Activated gamma-delta T cell (primary cell): ENCODE data around the gene GATB.

ENCODE experiments used
- DNase-seq: peaks from one replicate; lab custom pipeline; 2025; lab: John Stamatoyannopoulos, UW

The GATB gene

DNA sequence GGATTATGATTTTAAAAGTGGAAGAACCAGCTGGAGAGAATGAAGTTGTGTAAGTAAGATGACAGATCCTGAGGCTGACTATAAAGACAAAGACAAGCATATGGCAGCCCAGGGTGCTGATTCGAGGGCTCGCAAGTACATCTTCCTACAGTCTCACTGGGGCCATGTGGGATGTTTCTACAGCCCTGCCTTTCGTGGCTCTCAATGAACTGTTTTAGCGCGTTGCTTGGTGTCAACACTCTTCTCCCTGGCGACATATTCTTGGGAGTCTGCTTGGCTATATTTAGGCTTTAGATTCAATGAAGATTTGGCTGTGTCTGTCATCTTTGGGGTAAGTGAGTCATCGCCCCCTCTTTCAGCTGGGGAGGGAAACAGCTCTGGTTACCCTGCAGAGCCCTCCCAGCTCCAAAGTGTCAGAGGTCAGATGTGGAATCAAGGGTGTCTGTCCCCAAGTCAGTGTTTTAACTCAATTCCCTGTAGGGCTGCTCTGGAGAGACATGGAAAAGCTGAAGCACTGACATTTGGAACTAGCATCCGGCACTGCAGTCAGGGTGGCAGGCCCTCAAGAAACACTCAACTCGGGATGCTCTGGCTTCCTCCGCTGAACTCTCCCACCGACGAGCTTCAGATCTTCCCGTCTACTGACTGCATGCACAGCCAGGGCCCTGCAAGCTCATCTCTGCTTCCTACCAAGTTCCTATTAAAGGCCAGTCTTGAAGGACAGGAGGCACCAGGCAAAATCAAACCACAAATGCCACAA is 65.7 kb downstream of the GATB start:
- no peak for DNase-seq

DNA sequence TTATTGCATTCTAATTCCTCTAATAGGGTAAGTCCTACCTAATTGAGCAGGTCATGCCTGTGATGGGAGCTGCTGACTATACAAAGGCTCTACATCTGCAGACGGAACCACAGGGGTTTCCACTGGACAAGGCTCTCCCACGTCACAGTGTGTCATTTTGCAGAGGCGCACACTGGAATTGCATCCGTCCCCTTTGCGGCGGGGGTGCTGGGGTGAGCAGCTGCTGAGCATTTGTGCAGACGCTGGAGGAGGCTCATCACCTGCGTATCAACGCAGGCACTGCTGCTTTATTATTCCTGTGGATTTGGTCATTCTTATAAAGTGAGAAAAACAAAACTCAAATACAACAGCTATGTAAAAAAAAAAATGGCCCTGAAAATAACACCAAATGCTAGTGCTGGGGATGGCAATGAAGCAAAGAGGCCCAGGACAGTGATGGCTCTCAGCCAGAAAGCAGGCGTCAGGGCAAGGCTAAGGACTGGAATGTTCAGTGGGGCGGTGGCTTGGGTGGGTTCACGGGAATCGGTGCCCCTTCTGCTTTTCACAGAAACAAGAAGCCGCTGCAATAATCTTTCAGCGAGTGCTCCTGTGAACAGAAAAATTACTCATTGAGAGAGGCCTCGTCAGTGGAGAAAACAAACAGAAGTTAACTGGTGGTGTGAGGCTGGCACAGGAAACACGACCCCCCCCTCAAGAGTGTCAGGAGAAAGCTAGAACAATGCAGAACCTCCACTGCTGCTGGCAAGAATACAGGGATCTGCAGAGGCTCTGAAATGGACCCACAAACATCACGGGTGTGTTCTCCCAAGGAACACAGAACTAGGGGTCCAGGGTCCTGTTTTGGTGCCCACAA is 67.8 kb downstream of the GATB start:
- no peak for DNase-seq

DNA sequence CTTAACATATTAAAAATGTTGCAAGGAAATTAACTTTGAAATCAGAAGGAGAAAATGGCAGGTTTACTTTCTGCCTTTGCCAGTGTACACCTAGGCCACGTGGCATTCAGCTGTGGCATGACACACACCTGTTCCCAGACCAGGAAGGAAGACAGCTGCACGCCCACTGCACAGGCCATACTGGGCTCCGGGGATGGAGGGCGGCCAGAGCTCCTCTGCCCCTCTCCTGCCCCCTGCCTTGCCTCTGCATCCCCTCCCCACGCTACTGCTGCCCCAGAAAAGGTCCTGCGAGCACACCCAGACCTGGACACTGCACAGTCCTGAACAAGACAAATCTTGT is 68.4 kb downstream of the GATB start:
- no peak for DNase-seq

DNA sequence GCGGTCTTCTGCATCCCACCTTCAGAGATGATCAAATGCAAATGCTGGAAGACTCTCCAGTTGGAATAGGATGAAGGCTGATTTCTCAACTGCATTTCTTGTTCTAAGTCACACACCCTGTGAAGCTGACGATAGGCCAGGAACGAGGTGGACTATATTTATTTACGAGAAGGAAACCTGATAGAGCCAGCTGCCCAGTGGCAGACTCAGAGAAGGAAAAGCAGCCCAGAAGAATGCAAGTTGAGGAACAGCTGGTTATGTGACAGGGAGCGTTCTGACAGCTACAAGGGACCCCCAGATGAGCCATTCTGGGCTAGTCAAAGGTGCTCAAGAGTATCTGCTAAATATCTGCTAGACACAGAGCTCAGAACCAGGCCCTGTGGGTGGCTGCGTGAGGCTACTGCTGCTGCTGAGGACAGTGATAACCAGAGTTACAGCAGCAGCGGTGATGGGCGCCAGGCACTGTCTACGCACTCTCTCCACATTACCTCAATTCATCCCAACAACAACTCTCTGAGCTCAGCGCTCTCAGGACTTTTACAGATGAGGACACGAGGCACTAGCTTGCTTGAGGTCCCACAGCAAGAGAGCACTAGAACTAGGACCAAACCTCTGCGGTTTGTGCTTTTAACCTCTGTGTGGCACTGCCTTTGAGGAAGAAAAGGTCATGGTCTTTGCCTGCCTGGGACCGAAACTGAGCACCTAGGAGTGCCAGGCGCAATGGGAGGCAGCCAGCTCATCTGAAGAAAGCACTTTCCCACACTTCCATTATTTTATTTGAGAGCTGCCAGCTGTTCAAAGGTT is 69.0 kb downstream of the GATB start:
- no peak for DNase-seq

DNA sequence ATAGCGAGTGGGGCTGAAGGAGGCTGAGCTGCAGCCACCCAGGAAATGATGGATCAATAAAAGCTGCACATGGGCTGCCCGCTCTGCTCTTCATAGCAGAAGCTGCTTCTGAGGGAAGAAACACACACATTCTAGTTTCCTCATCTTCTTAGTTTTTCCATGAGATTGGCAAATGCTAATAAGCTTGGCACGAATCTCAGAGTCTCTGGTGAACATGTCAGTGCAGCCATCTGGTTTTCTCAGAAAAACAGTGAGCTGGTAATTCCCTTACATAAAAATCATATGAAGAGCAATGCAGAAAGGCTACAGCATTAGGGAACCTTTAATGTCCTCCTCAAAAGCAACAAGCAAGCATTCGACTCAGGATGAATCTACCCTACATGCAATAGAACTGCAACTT is 69.9 kb downstream of the GATB start:
- no peak for DNase-seq

DNA sequence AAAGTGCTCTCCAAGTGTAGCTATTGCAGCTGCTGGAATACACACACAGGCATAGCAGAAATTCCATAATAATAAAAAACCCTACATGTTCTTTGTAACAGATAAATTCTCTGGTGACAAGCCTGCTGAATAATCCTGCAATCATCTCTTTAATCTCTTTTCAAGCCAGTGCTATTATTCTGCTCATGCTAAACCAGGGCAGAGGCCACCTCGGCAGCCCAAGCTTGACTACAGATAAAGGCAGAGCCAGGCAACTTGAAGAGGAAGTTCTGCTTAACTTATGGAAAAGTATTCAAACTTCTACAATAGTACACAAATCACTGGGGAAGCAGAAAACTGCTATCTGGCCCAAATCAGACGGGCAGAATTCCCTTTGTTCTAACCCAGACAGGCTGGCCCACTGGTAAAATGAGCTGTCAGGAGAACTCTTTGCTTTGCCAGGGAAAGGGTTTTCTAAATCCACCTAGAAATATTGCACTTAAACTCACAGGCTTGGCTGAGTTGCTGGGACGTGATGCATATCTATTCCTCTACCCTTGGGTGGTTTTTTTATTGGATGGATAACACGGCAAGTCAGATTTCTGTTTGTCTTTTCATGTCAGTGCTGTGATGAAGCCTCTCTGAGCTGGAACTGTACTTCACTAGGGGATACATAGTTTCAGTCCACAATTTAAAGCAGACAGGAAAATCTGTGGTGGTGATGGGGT is 70.5 kb downstream of the GATB start:
- DNase-seq: no peak

DNA sequence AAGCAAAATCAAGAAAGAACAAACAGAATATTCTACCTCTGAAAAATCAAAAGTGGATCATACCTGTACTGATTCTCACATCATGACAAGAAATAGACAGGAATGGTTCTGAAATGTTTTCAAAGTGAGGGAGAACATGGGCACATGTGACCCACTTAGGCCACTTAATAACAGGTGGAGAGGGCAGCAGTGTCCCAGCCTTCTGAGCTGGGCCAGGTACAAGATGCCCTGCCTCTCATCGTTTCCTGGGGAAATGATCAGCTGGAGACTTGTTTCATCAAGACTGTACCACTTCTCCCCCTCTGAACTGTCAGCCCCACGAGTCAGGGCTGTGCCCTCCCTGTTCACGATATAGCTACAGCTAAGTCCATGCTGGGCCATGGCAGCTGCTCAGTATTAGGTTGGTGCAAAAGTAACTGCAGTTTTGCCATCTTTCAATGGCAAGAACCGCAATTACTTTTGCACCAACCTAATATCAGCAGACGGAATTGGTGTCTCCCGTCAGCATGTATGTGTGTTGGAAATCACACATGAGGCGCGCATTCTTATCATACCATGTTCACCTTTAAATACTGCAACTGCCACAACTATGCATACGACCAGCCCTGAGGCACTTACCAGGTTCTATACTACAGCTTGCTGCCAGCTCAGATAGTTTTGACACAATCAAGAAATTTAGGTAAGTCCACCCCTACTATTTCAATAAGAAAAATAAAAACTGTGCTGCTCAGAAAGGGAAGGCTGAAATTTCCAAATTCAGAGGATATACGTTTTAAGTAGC is 71.4 kb downstream of the GATB start:
- DNase-seq: no peak

DNA sequence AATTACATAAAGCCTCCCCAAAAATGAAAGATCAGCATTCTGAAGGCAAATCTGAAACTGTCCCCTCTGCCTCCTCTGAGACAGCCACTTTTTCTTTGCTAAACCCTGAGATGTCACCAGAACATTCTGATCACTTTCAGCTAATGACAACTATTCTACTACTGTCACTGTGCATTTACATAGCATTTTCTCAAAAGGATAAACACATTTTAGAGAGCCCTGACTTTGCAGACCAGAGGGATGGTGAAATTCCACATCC is 72.1 kb downstream of the GATB start:
- DNase-seq: no peak

DNA sequence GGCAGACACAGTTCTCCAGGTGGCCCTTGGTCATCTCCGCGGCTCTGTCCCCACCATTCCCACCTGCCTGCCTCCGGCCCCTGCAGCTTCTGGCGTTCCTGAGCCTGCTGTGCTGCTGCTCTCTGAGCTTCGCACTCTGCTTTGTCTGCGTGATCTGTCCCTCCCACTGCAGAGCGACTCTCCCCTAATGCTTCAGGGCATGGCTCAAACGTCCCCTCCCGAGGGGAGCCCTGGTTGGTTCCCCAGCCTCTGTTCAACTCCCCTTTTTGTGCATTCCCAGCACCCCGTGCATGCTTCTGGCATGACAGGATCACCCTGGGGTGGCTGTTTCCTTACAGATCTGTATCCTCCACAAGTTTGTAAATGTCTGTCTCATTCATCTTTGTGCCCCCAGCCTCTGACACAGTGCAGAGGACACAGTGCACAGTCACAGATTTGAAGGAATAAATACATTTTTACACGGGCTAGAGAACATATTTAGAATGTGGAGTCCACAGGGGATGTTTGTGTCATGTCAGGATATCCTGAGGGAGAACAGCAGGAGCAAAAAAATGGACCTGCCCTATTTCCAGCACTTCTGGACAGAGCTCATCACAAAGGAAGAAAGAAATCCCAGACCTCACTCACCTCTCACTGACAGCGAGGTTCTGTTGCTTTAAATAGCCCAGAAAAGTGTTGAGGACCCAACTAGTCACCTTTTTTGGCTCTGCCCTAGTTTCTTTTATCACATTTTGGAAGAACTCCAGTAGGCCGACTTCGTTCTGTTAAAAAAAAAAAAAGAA is 72.6 kb downstream of the GATB start:
- no peak for DNase-seq

DNA sequence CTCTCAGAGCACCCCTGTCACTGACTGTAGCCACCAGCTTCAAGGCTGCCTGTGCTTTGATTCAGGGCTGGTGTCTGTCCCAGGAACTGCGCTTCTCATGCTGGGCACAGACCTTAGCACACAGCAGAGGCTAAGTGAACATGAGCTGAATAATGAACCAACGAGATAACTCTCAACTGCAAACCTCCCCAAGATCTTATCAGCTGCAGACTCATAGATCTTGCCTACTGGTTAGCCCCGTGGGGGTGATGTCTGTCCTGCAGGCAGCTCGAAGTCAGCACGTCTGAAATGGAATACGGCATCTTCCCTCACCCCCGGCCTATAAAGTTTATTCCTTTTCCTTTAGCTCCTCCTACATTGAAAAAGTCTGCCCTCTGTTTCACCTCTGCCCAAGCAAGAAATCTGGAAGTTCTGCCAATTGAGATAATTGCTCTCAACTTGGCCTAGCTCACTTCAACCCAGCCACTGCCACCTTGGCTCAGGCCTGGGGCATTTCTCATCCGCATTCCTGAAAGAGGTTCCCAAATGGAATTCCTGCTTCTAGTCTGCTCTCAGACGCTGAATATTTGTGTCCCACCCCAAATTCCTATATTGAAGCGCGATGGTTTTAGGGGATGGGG is 73.7 kb downstream of the GATB start:
- DNase-seq: no peak

DNA sequence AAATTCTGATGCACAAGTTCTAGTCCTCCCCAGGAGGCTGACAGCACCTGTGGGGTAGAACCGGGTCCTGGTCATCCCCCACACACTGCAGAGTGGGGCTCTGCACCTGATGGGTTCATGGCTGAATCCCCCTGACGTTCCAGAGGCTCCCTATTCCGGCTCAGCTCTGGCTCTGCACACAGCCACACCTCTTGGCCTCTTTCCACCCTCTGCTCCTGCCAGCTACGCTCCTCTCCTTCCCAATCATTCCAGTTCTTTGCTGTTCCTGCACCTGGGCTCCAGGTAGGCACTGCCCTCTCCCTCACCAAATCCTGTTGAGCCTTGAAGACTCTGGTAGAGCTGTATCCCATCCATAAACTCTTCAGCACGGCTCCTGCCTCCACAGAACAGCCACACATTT is 75.5 kb downstream of the GATB start:
- DNase-seq: no peak

DNA sequence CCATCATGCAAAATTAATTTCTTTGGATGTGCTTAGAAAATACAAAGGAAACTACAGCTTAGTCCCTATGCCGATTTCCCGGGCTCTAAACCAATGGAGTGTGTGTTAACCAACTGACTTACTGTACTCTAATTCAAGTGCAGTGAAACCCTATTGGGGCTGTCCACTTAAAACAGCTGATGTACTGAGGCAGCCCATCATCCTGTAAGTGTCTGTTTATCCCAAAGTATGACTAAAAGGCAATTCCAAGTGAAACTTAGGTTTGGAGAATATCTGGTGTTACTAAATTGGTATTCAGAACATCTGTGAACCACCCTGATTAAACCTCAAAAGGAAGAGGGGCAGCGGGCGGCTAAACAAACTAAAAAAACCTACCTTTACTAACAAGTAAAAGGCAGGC is 79.7 kb downstream of the GATB start:
- DNase-seq: no peak

DNA sequence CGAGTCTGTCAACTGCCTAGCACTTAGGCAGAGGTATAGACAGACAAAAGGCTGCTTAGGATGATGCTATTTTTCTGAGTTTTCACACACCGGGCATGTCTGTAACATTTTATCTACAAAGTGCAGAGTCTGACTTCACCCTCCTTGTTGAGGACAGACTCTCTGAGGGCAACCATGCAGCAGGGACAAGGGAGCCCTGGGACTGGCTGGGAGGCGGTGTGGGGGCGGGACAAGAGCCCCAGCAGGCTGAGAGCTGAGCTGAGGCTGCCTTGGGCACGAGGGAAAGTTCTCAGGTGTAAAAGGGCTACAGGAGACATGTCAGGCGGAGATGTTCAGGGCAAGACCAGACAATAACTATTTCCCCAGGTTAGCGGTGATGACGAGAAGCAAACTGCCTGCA is 81.6 kb downstream of the GATB start:
- no peak for DNase-seq

DNA sequence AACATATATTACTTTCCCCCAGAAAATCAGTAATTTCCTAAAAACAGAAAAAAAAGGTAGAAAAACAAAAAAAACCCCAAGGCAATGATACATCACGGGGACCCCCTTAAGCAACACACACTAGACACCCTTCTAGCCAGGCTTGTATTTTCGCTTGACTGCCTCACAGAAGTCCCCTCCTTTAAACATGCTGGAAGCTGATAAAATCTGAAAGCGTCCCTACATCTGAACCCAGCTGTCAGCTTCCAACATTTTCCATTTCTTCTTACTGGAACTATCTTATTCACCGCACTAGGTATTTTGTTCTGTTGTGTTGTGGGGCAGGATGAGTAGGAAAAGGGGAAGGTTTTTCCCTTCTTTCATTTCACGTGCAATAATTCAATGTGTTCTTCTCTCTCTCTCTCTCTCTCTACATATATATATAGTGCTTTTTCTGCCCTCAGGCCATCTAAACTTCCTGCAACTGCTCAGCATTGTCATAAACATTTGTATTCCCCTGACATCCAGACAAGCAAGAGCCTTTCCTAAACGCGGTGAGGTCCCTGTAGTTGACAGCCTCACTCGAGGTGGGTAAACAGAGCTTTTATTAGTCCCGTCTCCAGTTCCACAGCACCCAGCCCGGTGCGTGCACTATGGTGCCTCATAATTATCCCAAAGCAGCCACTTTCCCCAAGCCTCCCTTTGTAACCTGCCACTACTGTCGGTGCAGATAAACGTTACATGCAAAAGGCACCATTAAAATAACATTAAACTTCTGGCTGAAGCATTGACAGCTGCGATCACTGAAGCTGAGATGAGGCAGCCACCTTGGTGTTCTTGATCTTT is 82.5 kb downstream of the GATB start:
- no peak for DNase-seq

DNA sequence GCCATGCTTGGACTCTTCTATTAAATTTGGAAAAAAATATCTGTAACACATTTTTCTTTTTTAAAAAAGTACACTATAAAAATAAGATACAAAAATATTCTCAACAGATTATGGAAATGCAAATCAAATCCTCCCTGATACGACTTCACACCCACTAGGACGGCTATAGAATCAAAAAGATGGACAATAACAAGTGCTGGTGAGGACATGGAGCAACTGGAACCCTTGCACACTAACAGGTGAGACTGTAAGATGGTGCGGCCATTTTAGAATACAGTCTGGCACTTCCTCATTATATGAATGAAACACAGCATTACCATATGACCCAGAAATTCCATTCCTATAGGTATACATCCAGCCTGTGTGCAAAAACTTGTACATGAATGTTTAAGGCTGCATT is 83.6 kb downstream of the GATB start:
- DNase-seq: no peak

DNA sequence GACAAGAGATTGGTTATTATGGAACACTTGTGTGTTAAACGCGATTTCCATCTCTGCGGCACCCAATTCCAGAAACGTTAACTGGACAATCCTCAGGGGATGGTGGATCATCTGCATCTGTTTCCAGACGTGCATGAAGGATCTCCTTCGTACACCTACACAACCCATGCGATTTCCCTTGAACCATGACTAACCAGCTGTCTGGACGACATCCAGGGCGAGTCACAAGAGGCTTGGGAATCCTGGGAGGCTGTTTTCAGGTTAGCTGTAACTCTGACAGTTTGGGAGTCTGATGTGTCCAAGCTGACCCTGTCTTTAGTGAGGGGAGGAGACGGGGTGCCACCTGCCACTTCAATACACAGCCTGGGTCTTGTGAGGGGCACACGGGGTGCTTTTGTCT is 84.5 kb downstream of the GATB start:
- no peak for DNase-seq

DNA sequence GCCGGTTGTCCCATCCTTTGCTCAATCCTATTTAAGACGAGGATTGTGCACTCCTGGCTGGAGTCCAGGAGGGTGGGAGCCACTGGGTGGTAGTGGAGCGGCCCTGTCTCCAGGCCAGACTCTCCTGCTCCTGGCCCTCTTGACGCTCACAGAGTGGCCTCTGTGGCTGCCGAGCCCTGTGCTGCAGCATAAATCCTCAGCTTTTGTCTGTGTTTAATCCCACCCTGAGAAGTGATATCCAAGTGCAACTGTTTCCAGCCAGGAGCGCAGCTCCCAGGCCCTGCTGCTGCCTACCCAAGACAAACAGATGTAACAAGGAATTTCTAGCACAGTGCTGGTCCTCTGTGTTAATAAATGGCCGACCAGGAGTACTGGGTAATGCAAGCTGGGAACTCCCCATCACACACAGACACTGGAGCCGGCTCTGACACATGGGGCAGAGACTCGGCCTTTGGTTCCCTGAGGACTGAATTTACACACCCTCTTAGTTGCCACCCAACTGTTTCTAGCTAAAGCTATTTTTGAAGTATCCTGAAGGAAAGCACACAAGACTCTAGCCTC is 85.3 kb downstream of the GATB start:
- no peak for DNase-seq

DNA sequence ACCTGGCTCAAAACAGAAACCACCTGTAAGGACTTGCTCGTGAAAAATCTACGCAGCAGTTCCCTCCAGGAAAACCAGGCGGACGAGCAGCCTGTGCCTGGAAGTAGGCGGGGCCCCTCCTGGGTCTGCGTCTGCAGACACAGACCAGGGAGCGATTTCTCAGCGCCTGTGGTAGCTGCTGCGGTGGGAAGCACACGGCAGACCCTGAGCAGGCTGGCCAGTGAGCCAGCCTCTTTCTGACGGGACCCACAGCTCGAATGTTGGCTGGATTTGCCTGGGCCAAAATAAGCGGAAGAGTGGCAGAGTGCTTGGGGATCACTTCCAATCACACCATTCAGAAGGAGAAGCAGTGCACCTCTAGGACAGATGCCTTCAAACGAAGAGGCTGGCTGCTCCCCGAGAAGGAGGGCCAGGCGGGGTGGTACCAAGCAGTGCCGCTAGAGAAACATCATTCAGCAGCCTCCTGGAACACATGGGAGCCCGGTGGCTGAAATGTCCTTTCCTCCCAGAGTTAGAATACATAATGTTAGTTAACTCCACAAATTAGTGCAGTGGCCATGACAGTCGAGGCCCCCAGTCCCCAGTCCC is 85.9 kb downstream of the GATB start:
- DNase-seq: no peak
